ENCODE results near the gene NMNAT2.
"Not testable (repeated sequence)": the region's sequence is repeated elsewhere in the genome, so short reads cannot be mapped to it uniquely, and the experiment has no call there.

Gene NMNAT2

GRCh38 chr1:183404476-183404875, 13.7 kb downstream of the NMNAT2 start:
- H3K27me3 ChIP-seq (ENCODE audit: insufficient read depth, low read length), result no peaks in the 10 kb centered on the region
- no peaks in the 10 kb centered on the region for H3K79me2 ChIP-seq (ENCODE audit: insufficient read depth, low read length)
- H3K9me3 ChIP-seq (ENCODE audit: low read length), result no peaks in the 10 kb centered on the region
- no peak overlapping the region for H3K27ac ChIP-seq (ENCODE audit: low read depth, low read length, poor library complexity, severe bottlenecking)
- no peaks in the 10 kb centered on the region for H3F3A ChIP-seq (ENCODE audit: insufficient read depth, low read length)
- H3K4me2 ChIP-seq (ENCODE audit: low read length), result no peak overlapping the region
- no peaks in the 10 kb centered on the region for H3K36me3 ChIP-seq (ENCODE audit: insufficient read depth, low read length)
- no peak overlapping the region for H2AFZ ChIP-seq (ENCODE audit: low read length)
- no peaks in the 10 kb centered on the region for H3K9me2 ChIP-seq (ENCODE audit: low read depth, low read length)
- no peak overlapping the region for H3K9ac ChIP-seq (ENCODE audit: low read length)
- no peak overlapping the region for H3K4me3 ChIP-seq (ENCODE audit: low read depth, low read length, poor library complexity, severe bottlenecking)
- H4K20me1 ChIP-seq (ENCODE audit: insufficient read depth, low read length), result no peaks in the 10 kb centered on the region
- TF ChIP-seq CTCF (IDR thresholded peaks at IDR 0.05; ENCODE audit: low read length) (no peak), EZH2 (IDR thresholded peaks at IDR 0.05; ENCODE audit: borderline replicate concordance, low read length) (no peak)
- H3K4me1 ChIP-seq (ENCODE audit: insufficient read depth, low read length, severe bottlenecking), result no peaks in the 10 kb centered on the region

GRCh38 chr1:183403498-183403897, 14.7 kb downstream of the NMNAT2 start:
- H3K4me2 ChIP-seq (ENCODE audit: low read length), result no peak overlapping the region
- H3K4me3 ChIP-seq (ENCODE audit: low read depth, low read length, poor library complexity, severe bottlenecking), result no peak overlapping the region
- H3K4me1 ChIP-seq (ENCODE audit: insufficient read depth, low read length, severe bottlenecking), result no peaks in the 10 kb centered on the region
- H3K9ac ChIP-seq (ENCODE audit: low read length), result no peak overlapping the region
- no peak overlapping the region for H2AFZ ChIP-seq (ENCODE audit: low read length)
- H3K36me3 ChIP-seq (ENCODE audit: insufficient read depth, low read length), result no peaks in the 10 kb centered on the region
- no peak overlapping the region for H3K27ac ChIP-seq (ENCODE audit: low read depth, low read length, poor library complexity, severe bottlenecking)
- H3K9me3 ChIP-seq (ENCODE audit: low read length), result no peaks in the 10 kb centered on the region
- no peaks in the 10 kb centered on the region for H4K20me1 ChIP-seq (ENCODE audit: insufficient read depth, low read length)
- no peaks in the 10 kb centered on the region for H3K27me3 ChIP-seq (ENCODE audit: insufficient read depth, low read length)
- H3K9me2 ChIP-seq (ENCODE audit: low read depth, low read length), result no peaks in the 10 kb centered on the region
- no peaks in the 10 kb centered on the region for H3K79me2 ChIP-seq (ENCODE audit: insufficient read depth, low read length)
- no peaks in the 10 kb centered on the region for H3F3A ChIP-seq (ENCODE audit: insufficient read depth, low read length)
- TF ChIP-seq CTCF (IDR thresholded peaks at IDR 0.05; ENCODE audit: low read length) (no peak), EZH2 (IDR thresholded peaks at IDR 0.05; ENCODE audit: borderline replicate concordance, low read length) (no peak)

- H4K20me1 ChIP-seq (ENCODE audit: insufficient read depth, low read length); H3F3A ChIP-seq (ENCODE audit: insufficient read depth, low read length); H3K27me3 ChIP-seq (ENCODE audit: insufficient read depth, low read length); H3K4me1 ChIP-seq (ENCODE audit: insufficient read depth, low read length, severe bottlenecking); H3K27ac ChIP-seq (ENCODE audit: low read depth, low read length, poor library complexity, severe bottlenecking); H3K9me2 ChIP-seq (ENCODE audit: low read depth, low read length); H3K4me2 ChIP-seq (ENCODE audit: low read length); H3K9me3 ChIP-seq (ENCODE audit: low read length); H3K79me2 ChIP-seq (ENCODE audit: insufficient read depth, low read length); H2AFZ ChIP-seq (ENCODE audit: low read length); H3K9ac ChIP-seq (ENCODE audit: low read length); H3K36me3 ChIP-seq (ENCODE audit: insufficient read depth, low read length); H3K4me3 ChIP-seq (ENCODE audit: low read depth, low read length, poor library complexity, severe bottlenecking): not testable (repeated sequence)
Observed at GRCh38 chr1:183401565-183401964, 16.6 kb downstream of the NMNAT2 start.

GRCh38 chr1:183394435-183394834, 23.7 kb downstream of the NMNAT2 start:
- Histone ChIP-seq H3K36me3 (ENCODE audit: insufficient read depth, low read length) (no peaks in the 10 kb centered on the region), H2AFZ (ENCODE audit: low read length) (no peak overlapping the region), H3K9ac (ENCODE audit: low read length) (no peak overlapping the region), H3K4me2 (ENCODE audit: low read length) (no peak overlapping the region), H4K20me1 (ENCODE audit: insufficient read depth, low read length) (no peaks in the 10 kb centered on the region), H3F3A (ENCODE audit: insufficient read depth, low read length) (no peaks in the 10 kb centered on the region), H3K9me3 (ENCODE audit: low read length) (no peaks in the 10 kb centered on the region), H3K4me3 (ENCODE audit: low read depth, low read length, poor library complexity, severe bottlenecking) (no peak overlapping the region), H3K9me2 (ENCODE audit: low read depth, low read length) (no peaks in the 10 kb centered on the region), H3K79me2 (ENCODE audit: insufficient read depth, low read length) (no peaks in the 10 kb centered on the region), H3K4me1 (ENCODE audit: insufficient read depth, low read length, severe bottlenecking) (no peaks in the 10 kb centered on the region), H3K27me3 (ENCODE audit: insufficient read depth, low read length) (no peaks in the 10 kb centered on the region; the same call in 1 of the 2 replicates), H3K27ac (ENCODE audit: low read depth, low read length, poor library complexity, severe bottlenecking) (no peak overlapping the region)
- TF ChIP-seq CTCF (IDR thresholded peaks at IDR 0.05; ENCODE audit: low read length) (no peak), EZH2 (IDR thresholded peaks at IDR 0.05; ENCODE audit: borderline replicate concordance, low read length) (no peak)

Data from OCI-LY1 (cell line).